ENCODE measurements around the gene SMIM32. TPM values are rescaled to one million over a fixed set of nuclear protein-coding genes. Genes with fewer than 3 reads are reported as not detected.

SMIM32 gene
- total RNA-seq, 2 experiments from 2014 or later, result not detected

GRCh38 chr5:136191304-136192014 lies 1.5 kb downstream of the SMIM32 start:
- no TSS peak for BruUV-seq (replicated peaks)
- H2AFZ ChIP-seq (ENCODE audit: low read length), result no peak overlapping the region
- H3K4me2 ChIP-seq (ENCODE audit: low read length), result no peak overlapping the region
- no peaks in the 10 kb centered on the region for H3K9me2 ChIP-seq (ENCODE audit: insufficient read depth, low read length)
- no peaks in the 10 kb centered on the region for H3K9me3 ChIP-seq (ENCODE audit: low read length)
- H3K36me3 ChIP-seq (ENCODE audit: insufficient read depth, low read length), result peaks cover 26% of the 10 kb centered on the region
- no peaks in the 10 kb centered on the region for H4K20me1 ChIP-seq (ENCODE audit: insufficient read depth, low read length)
- intact Hi-C loops (cut with micrococcal nuclease; ENCODE audit: unreplicated experiment), result no loop called here
- ChIA-PET CTCF (ENCODE audit: unreplicated experiment) (no interaction called here), POLR2A (interaction anchor here (0.5 kb wide), 1 partner anchor 206 kb away, joined by 4 read pairs; no protein-coding TSS in a partner anchor)
- no peaks in the 10 kb centered on the region for H3K4me1 ChIP-seq (ENCODE audit: insufficient read depth, low read length, poor library complexity, severe bottlenecking)
- H3K4me3 ChIP-seq (ENCODE audit: low read depth, low read length, poor library complexity, severe bottlenecking), result no peak overlapping the region
- H3K79me2 ChIP-seq (ENCODE audit: insufficient read depth, low read depth, low read length), result no peaks in the 10 kb centered on the region
- DNase-seq (ENCODE audit: low spot score), result no peak
- TF ChIP-seq CTCF (conservative IDR thresholded peaks at IDR 0.05; ENCODE audit: low read length), result no peak
- no peak for TF ChIP-seq EZH2phosphoT487 (IDR thresholded peaks at IDR 0.05; ENCODE audit: borderline replicate concordance, low read depth, low read length)
- no peak overlapping the region for H3K27ac ChIP-seq (ENCODE audit: low read depth, low read length, poor library complexity, severe bottlenecking)

- Histone ChIP-seq H3K9me3 (ENCODE audit: low read length) (no peaks in the 10 kb centered on the region), H3K36me3 (ENCODE audit: insufficient read depth, low read length) (peaks cover 31% of the 10 kb centered on the region), H3K4me3 (ENCODE audit: low read depth, low read length, poor library complexity, severe bottlenecking) (no peak overlapping the region), H3K79me2 (ENCODE audit: insufficient read depth, low read depth, low read length) (no peaks in the 10 kb centered on the region), H4K20me1 (ENCODE audit: insufficient read depth, low read length) (no peaks in the 10 kb centered on the region), H3K4me1 (ENCODE audit: insufficient read depth, low read length, poor library complexity, severe bottlenecking) (no peaks in the 10 kb centered on the region), H3K9me2 (ENCODE audit: insufficient read depth, low read length) (no peaks in the 10 kb centered on the region), H2AFZ (ENCODE audit: low read length) (no peak overlapping the region), H3K27ac (ENCODE audit: low read depth, low read length, poor library complexity, severe bottlenecking) (no peak overlapping the region), H3K4me2 (ENCODE audit: low read length) (no peak overlapping the region)
- intact Hi-C loops (cut with micrococcal nuclease; ENCODE audit: unreplicated experiment), result no loop called here
- no peak for DNase-seq (ENCODE audit: low spot score)
- TF ChIP-seq CTCF (conservative IDR thresholded peaks at IDR 0.05; ENCODE audit: low read length) (no peak), EZH2phosphoT487 (IDR thresholded peaks at IDR 0.05; ENCODE audit: borderline replicate concordance, low read depth, low read length) (no peak)
- CTCF ChIA-PET (ENCODE audit: unreplicated experiment), result no interaction called here
- POLR2A ChIA-PET, result no interaction called here
- BruUV-seq (replicated peaks), result no TSS peak
These were observed 2.1 kb downstream of the SMIM32 start for GRCh38 chr5:136190904-136191303.

GRCh38 chr5:136190091-136190720 lies 2.8 kb downstream of the SMIM32 start:
- Histone ChIP-seq H3K4me3 (ENCODE audit: low read depth, low read length, poor library complexity, severe bottlenecking) (no peak overlapping the region), H3K27ac (ENCODE audit: low read depth, low read length, poor library complexity, severe bottlenecking) (no peak overlapping the region), H3K4me1 (ENCODE audit: insufficient read depth, low read length, poor library complexity, severe bottlenecking) (no peaks in the 10 kb centered on the region), H4K20me1 (ENCODE audit: insufficient read depth, low read length) (no peaks in the 10 kb centered on the region), H3K9me2 (ENCODE audit: insufficient read depth, low read length) (no peaks in the 10 kb centered on the region), H3K36me3 (ENCODE audit: insufficient read depth, low read length) (peaks cover 31% of the 10 kb centered on the region), H3K4me2 (ENCODE audit: low read length) (no peak overlapping the region), H3K79me2 (ENCODE audit: insufficient read depth, low read depth, low read length) (no peaks in the 10 kb centered on the region), H3K9me3 (ENCODE audit: low read length) (no peaks in the 10 kb centered on the region), H2AFZ (ENCODE audit: low read length) (no peak overlapping the region)
- intact Hi-C loops (cut with micrococcal nuclease; ENCODE audit: unreplicated experiment), result no loop called here
- ChIA-PET CTCF (ENCODE audit: unreplicated experiment) (no interaction called here), POLR2A (interaction anchor here (0.8 kb wide), 1 partner anchor 12 kb away, joined by 3 read pairs; no protein-coding TSS in a partner anchor)
- TF ChIP-seq EZH2phosphoT487 (IDR thresholded peaks at IDR 0.05; ENCODE audit: borderline replicate concordance, low read depth, low read length) (no peak), CTCF (conservative IDR thresholded peaks at IDR 0.05; ENCODE audit: low read length) (no peak)
- BruUV-seq (replicated peaks), result no TSS peak
- DNase-seq (ENCODE audit: low spot score), result no peak

Measured in OCI-LY7 (cell line).